Activated T-cell treated with anti-CD3 and anti-CD28 coated beads, Interleukin-2, amount 50 U/mL, for 24 hours (primary cell): ENCODE measurements around the gene PASK.

ENCODE experiments used
- DNase-seq: peaks from one replicate; pipeline ENCODE4 v3.0.0-alpha.2; 2020
- H3K27ac Mint-ChIP-seq: 2 replicates; pipeline ENCODE4 v1.8.0; 2020; ENCODE audit warnings: mild to moderate bottlenecking, mixed read lengths
- H3K27me3 Mint-ChIP-seq: 2 replicates; pipeline ENCODE4 v1.8.0; 2020; ENCODE audit warnings: mixed read lengths
- H3K36me3 Mint-ChIP-seq: 2 replicates; pipeline ENCODE4 v1.8.0; 2020; ENCODE audit warnings: low read depth, mixed read lengths
- H3K4me1 Mint-ChIP-seq: 2 replicates; pipeline ENCODE4 v1.8.0; 2020; ENCODE audit warnings: low read depth, mixed read lengths
- H3K4me3 Mint-ChIP-seq: 2 replicates; pipeline ENCODE4 v1.8.0; 2020; ENCODE audit warnings: mild to moderate bottlenecking, moderate library complexity, mixed read lengths
- H3K9me3 Mint-ChIP-seq: 2 replicates; pipeline ENCODE4 v1.8.0; 2020; ENCODE audit warnings: mixed read lengths

The PASK gene

GRCh38 chr2:241132538-241133435 is 16.5 kb downstream of the PASK start:
- H3K9me3 Mint-ChIP-seq: no peaks in the 10 kb centered on the region
- H3K27me3 Mint-ChIP-seq: no peaks in the 10 kb centered on the region
- DNase-seq: no peak
- H3K27ac Mint-ChIP-seq: no peak overlapping the region
- no peak overlapping the region for H3K4me3 Mint-ChIP-seq
- H3K36me3 Mint-ChIP-seq: peaks cover 89% of the 10 kb centered on the region
- H3K4me1 Mint-ChIP-seq: peaks cover 21% of the 10 kb centered on the region

- peaks cover 89% of the 10 kb centered on the region for H3K36me3 Mint-ChIP-seq
- no peaks in the 10 kb centered on the region for H3K27me3 Mint-ChIP-seq
- DNase-seq: no peak
- peaks cover 32% of the 10 kb centered on the region for H3K4me1 Mint-ChIP-seq
- no peaks in the 10 kb centered on the region for H3K9me3 Mint-ChIP-seq
- H3K4me3 Mint-ChIP-seq: no peak overlapping the region
- H3K27ac Mint-ChIP-seq: no peak overlapping the region
Measured at GRCh38 chr2:241131531-241131930, 17.7 kb downstream of the PASK start.

- Mint-ChIP-seq H3K27ac (no peak overlapping the region), H3K4me1 (peaks cover 39% of the 10 kb centered on the region), H3K36me3 (peaks cover 88% of the 10 kb centered on the region), H3K27me3 (no peaks in the 10 kb centered on the region), H3K9me3 (no peaks in the 10 kb centered on the region), H3K4me3 (no peak overlapping the region)
- no peak for DNase-seq
Measured at GRCh38 chr2:241130316-241130715, 19.0 kb downstream of the PASK start.

GRCh38 chr2:241129086-241129871 is 20.0 kb downstream of the PASK start:
- no peaks in the 10 kb centered on the region for H3K27me3 Mint-ChIP-seq
- no peak for DNase-seq
- peak overlapping the region; percentile 95 for H3K27ac Mint-ChIP-seq
- peaks cover 39% of the 10 kb centered on the region for H3K4me1 Mint-ChIP-seq
- H3K4me3 Mint-ChIP-seq: no peak overlapping the region
- H3K36me3 Mint-ChIP-seq: peaks cover 82% of the 10 kb centered on the region
- no peaks in the 10 kb centered on the region for H3K9me3 Mint-ChIP-seq

GRCh38 chr2:241128266-241128665 is 21.0 kb downstream of the PASK start:
- Mint-ChIP-seq H3K27ac (peak overlapping the region; percentile 95), H3K4me1 (peaks cover 45% of the 10 kb centered on the region), H3K27me3 (no peaks in the 10 kb centered on the region), H3K9me3 (no peaks in the 10 kb centered on the region), H3K4me3 (peak overlapping the region; percentile 56), H3K36me3 (peaks cover 81% of the 10 kb centered on the region)
- no peak for DNase-seq

GRCh38 chr2:241126771-241127202 is 22.5 kb downstream of the PASK start:
- peak overlapping the region; percentile 95 for H3K27ac Mint-ChIP-seq
- no peaks in the 10 kb centered on the region for H3K9me3 Mint-ChIP-seq
- no peaks in the 10 kb centered on the region for H3K27me3 Mint-ChIP-seq
- H3K36me3 Mint-ChIP-seq: peaks cover 81% of the 10 kb centered on the region
- DNase-seq: no peak
- H3K4me1 Mint-ChIP-seq: peaks cover 47% of the 10 kb centered on the region
- no peak overlapping the region for H3K4me3 Mint-ChIP-seq

- Mint-ChIP-seq H3K4me1 (peaks cover 52% of the 10 kb centered on the region), H3K36me3 (peaks cover 84% of the 10 kb centered on the region), H3K4me3 (no peak overlapping the region), H3K27me3 (no peaks in the 10 kb centered on the region), H3K27ac (peak overlapping the region; percentile 50), H3K9me3 (no peaks in the 10 kb centered on the region)
- no peak for DNase-seq
Measured at GRCh38 chr2:241126201-241126611, 23.1 kb downstream of the PASK start.

GRCh38 chr2:241125626-241126025 is 23.6 kb downstream of the PASK start:
- Mint-ChIP-seq H3K36me3 (peaks cover 87% of the 10 kb centered on the region), H3K4me1 (peaks cover 57% of the 10 kb centered on the region), H3K4me3 (no peak overlapping the region), H3K27me3 (no peaks in the 10 kb centered on the region), H3K9me3 (peaks cover 3% of the 10 kb centered on the region), H3K27ac (peak overlapping the region; percentile 50)
- DNase-seq: no peak

- Mint-ChIP-seq H3K36me3 (peaks cover 83% of the 10 kb centered on the region), H3K9me3 (peaks cover 3% of the 10 kb centered on the region), H3K4me3 (peak overlapping the region; percentile 12), H3K27ac (peak overlapping the region; percentile 68), H3K4me1 (peaks cover 51% of the 10 kb centered on the region), H3K27me3 (no peaks in the 10 kb centered on the region)
- no peak for DNase-seq
Measured at GRCh38 chr2:241123816-241124536, 25.3 kb downstream of the PASK start.

GRCh38 chr2:241122376-241123002 is 26.8 kb downstream of the PASK start:
- Mint-ChIP-seq H3K27ac (peak overlapping the region; percentile 33), H3K4me3 (no peak overlapping the region), H3K36me3 (peaks cover 84% of the 10 kb centered on the region), H3K27me3 (no peaks in the 10 kb centered on the region), H3K4me1 (peaks cover 41% of the 10 kb centered on the region), H3K9me3 (peaks cover 3% of the 10 kb centered on the region)
- DNase-seq: no peak

GRCh38 chr2:241121008-241121407 is 28.3 kb downstream of the PASK start:
- H3K27me3 Mint-ChIP-seq: no peaks in the 10 kb centered on the region
- H3K27ac Mint-ChIP-seq: no peak overlapping the region
- no peak overlapping the region for H3K4me3 Mint-ChIP-seq
- peaks cover 31% of the 10 kb centered on the region for H3K4me1 Mint-ChIP-seq
- DNase-seq: no peak
- peaks cover 3% of the 10 kb centered on the region for H3K9me3 Mint-ChIP-seq
- H3K36me3 Mint-ChIP-seq: peaks cover 84% of the 10 kb centered on the region

- Mint-ChIP-seq H3K9me3 (peaks cover 3% of the 10 kb centered on the region), H3K27ac (no peak overlapping the region), H3K27me3 (no peaks in the 10 kb centered on the region), H3K4me3 (no peak overlapping the region), H3K36me3 (peaks cover 84% of the 10 kb centered on the region), H3K4me1 (peaks cover 29% of the 10 kb centered on the region)
- no peak for DNase-seq
Measured at GRCh38 chr2:241120440-241120839, 28.8 kb downstream of the PASK start.

GRCh38 chr2:241118737-241119505 is 30.4 kb downstream of the PASK start:
- Mint-ChIP-seq H3K27ac (no peak overlapping the region), H3K27me3 (no peaks in the 10 kb centered on the region), H3K36me3 (peaks cover 91% of the 10 kb centered on the region), H3K4me3 (no peak overlapping the region), H3K9me3 (peaks cover 3% of the 10 kb centered on the region), H3K4me1 (peaks cover 27% of the 10 kb centered on the region)
- DNase-seq: no peak
